Ascending aorta (tissue), 2 donors: Measurements from ENCODE around the gene NUDT7. TPM values are rescaled to one million over a fixed set of nuclear protein-coding genes. Genes with fewer than 3 reads are reported as not detected.

Experiments
- DNase-seq, 2 donors: peaks; one replicate each; pipeline ENCODE4 v3.0.0-alpha.2; 2019; ENCODE audit warnings: low spot score in 2 of 2
- H3K27ac ChIP-seq, 2 donors: fragments of 200-600 bp; sonication (generic); one replicate each; pipeline ENCODE4 v1.5.1; 2016 to 2017; ENCODE audit warnings: mild to moderate bottlenecking in 1 of 2
- H3K27me3 ChIP-seq: fragments of 200-600 bp; sonication (generic); one replicate; pipeline ENCODE4 v1.5.1; 2017
- H3K36me3 ChIP-seq, 2 donors: fragments of 200-600 bp; sonication (generic); one replicate each; pipeline ENCODE4 v1.5.1; 2016
- H3K4me1 ChIP-seq, 2 donors: fragments of 200-600 bp; sonication (generic); one replicate each; pipeline ENCODE4 v1.5.1; 2016 to 2017; ENCODE audit warnings: mild to moderate bottlenecking in 1 of 2
- H3K4me3 ChIP-seq, 2 donors: fragments of 200-600 bp; sonication (generic); one replicate each; pipeline ENCODE4 v1.5.1; 2016 to 2017; ENCODE audit warnings: mild to moderate bottlenecking in 1 of 2
- H3K9me3 ChIP-seq, 2 donors: fragments of 200-600 bp; sonication (generic); one replicate each; pipeline ENCODE4 v1.5.1; 2016
- intact Hi-C: fragments of 100-400 bp; cut with DNase I; formaldehyde crosslinking; loops from one replicate; pipeline ENCODE4 v1.15.1; 2023
- total RNA-seq: library from RNA; depleted of rRNA; stranded (reverse); fragments of >200 nt; gene quantifications from one replicate; pipeline ENCODE4 v1.1.0, GENCODE V29; 2016
- TF ChIP-seq, protein P1 (sequence below), 3 experiments: fragments of 200-600 bp in 2 of 3; fragments of 450-650 bp in 1 of 3; sonication (generic) in 2 of 3; IDR thresholded peaks; one replicate each; pipeline ENCODE4 v1.5.1; 2016 to 2019; ENCODE audit warnings: antibody characterized with exemption in 3 of 3, mild to moderate bottlenecking in 1 of 3, moderate library complexity in 1 of 3

Gene NUDT7
- total RNA-seq, 1 donor from 2014 or later: not detected

DNA sequence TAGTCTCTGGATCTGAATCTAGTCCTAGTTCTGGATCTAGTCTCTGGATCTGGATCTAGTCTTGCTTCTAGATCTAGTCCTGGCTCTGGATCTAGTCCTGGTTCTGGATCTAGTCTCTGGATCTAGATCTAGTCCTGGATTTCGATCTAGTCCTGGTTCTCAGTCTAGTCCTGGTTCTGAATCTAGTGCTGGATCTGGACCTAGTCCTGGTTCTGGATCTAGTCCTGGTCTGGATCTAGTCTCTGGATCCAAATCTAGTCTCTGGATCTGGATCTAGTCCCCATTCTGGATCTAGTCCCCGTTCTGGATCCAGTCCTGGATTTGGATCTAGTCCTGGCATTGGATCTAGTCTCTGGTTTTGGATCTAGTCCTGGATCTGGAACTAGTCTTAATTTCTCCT, 36.2 kb downstream of the NUDT7 start:
- no peak for DNase-seq
- intact Hi-C loops: no loop called here
- Histone ChIP-seq H3K27ac (no peak overlapping the region), H3K4me3 (no peak overlapping the region), H3K4me1 (no peaks in the 10 kb centered on the region), H3K27me3 (no peaks in the 10 kb centered on the region), H3K9me3 (no peaks in the 10 kb centered on the region), H3K36me3 (no peaks in the 10 kb centered on the region)
- TF ChIP-seq, protein P1, sequence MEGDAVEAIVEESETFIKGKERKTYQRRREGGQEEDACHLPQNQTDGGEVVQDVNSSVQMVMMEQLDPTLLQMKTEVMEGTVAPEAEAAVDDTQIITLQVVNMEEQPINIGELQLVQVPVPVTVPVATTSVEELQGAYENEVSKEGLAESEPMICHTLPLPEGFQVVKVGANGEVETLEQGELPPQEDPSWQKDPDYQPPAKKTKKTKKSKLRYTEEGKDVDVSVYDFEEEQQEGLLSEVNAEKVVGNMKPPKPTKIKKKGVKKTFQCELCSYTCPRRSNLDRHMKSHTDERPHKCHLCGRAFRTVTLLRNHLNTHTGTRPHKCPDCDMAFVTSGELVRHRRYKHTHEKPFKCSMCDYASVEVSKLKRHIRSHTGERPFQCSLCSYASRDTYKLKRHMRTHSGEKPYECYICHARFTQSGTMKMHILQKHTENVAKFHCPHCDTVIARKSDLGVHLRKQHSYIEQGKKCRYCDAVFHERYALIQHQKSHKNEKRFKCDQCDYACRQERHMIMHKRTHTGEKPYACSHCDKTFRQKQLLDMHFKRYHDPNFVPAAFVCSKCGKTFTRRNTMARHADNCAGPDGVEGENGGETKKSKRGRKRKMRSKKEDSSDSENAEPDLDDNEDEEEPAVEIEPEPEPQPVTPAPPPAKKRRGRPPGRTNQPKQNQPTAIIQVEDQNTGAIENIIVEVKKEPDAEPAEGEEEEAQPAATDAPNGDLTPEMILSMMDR (IDR thresholded peaks at IDR 0.05): no peak

DNA sequence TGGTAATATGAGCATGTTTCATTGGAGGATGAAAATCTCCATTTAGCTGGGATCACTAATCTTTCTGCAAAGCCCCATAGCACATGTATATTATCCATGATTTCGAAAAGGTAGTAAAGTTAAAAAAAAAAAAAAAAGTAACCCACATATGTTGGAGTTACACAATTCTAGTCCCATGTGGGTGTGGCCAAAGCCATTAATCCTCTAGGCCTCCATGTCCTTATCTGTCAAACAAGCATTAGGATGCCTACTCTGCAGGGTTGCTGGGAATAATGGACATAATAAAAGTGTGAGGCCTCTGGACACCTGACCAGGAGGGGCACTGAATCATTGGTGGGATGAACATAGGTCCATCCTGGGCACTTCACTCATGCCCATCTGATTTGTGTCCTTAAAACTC, 36.9 kb downstream of the NUDT7 start:
- intact Hi-C loops: no loop called here
- TF ChIP-seq, protein P1 (IDR thresholded peaks at IDR 0.05): no peak
- no peaks in the 10 kb centered on the region for H3K9me3 ChIP-seq
- no peaks in the 10 kb centered on the region for H3K36me3 ChIP-seq
- DNase-seq: no peak
- peaks cover 3 to 6% of the 10 kb centered on the region in 2 donors for H3K4me1 ChIP-seq
- H3K27ac ChIP-seq: no peak overlapping the region
- H3K27me3 ChIP-seq: no peaks in the 10 kb centered on the region
- H3K4me3 ChIP-seq: no peak overlapping the region

DNA sequence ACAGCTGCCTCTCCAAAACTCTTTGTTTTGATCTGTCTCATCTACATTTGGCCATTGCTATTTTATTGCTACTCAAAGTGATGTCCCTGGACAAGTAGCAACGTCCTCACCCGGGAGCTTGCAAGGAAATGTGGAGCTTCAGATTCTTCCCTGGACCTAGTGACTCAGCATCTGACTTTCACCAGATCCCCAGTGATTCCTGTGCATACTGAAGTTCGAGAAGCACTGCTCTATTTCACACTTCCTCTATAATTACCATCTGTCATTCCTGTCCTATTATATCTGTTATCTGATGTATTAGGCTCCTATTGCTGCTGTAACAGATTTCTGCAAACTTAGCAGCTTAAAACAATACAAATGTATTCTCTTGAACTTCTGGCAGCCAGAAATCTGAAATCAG, 37.5 kb downstream of the NUDT7 start:
- DNase-seq: no peak
- Histone ChIP-seq H3K27ac (no peak overlapping the region), H3K4me3 (no peak overlapping the region), H3K27me3 (no peaks in the 10 kb centered on the region), H3K9me3 (no peaks in the 10 kb centered on the region), H3K36me3 (no peaks in the 10 kb centered on the region), H3K4me1 (peaks cover 3 to 6% of the 10 kb centered on the region in 2 donors)
- intact Hi-C loops: no loop called here
- TF ChIP-seq, protein P1 (IDR thresholded peaks at IDR 0.05): no peak

DNA sequence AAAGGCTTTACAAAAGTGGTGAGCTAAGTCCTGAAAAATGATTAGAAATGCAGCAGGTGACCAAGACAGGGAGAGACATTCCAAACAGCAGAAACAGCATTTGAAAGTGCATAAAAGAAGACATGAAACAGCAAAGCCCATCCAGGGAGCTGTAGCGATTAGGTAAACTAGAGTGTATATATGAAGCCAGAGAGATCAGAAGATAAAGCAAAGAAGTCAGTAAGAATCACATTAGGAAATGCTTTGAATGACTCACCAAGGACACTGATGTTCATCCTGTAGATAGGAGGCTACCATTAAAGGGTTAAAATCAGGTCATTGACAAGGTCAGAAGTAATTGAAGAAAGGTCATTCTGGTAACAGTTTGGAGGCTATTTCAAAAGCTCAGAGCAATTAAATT, 38.5 kb downstream of the NUDT7 start:
- intact Hi-C loops: no loop called here
- H3K4me3 ChIP-seq: no peak overlapping the region
- no peaks in the 10 kb centered on the region for H3K36me3 ChIP-seq

DNA sequence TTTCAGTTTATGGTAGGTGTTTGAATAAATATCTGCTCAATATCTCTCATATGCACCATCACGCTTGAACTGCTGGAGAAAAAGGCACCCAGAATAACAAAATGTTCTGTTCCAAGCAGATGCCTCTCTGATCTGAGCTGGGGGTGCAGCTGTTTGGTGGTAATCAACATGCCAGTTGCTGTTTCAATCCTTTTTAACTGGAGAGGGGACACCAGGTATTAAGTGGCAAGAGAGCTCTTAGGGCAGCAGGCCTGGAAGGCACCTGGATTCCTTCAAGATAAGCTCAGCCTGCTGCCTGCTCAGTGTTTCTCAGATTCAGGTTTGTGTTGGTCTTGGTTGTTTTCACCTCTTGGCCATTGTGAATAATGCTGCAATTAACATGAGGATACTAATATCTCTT, 38.9 kb downstream of the NUDT7 start:
- DNase-seq: no peak
- Histone ChIP-seq H3K9me3 (no peaks in the 10 kb centered on the region), H3K27ac (no peak overlapping the region), H3K4me3 (no peak overlapping the region), H3K36me3 (no peaks in the 10 kb centered on the region), H3K4me1 (peaks cover 3 to 6% of the 10 kb centered on the region in 2 donors), H3K27me3 (no peaks in the 10 kb centered on the region)
- intact Hi-C loops: no loop called here
- TF ChIP-seq, protein P1 (IDR thresholded peaks at IDR 0.05): no peak

More for the DNA sequence above, 38.5 kb downstream of the NUDT7 start:
- DNase-seq: no peak
- H3K27ac ChIP-seq: no peak overlapping the region
- H3K4me1 ChIP-seq: peaks cover 3 to 6% of the 10 kb centered on the region in 2 donors
- no peaks in the 10 kb centered on the region for H3K27me3 ChIP-seq
- no peaks in the 10 kb centered on the region for H3K9me3 ChIP-seq
- TF ChIP-seq, protein P1 (IDR thresholded peaks at IDR 0.05): no peak

DNA sequence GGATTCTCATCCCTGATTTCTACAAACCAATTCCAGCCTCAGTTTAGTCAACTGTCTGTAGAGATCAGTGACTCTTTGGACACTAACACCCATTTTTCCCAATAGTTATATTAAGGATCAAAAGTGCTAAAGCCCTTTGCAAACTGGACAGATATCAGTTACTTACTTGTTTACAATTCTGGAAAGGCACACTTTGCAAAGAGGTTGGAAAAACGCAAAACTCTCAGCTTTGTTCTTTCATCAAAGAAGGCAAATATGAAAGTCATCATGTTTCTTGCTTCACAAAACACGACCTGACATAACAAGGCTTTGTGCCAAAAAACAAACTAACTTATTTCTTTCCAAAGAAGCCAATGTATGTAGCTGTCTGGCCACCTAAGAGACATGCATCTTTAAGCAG, 39.9 kb downstream of the NUDT7 start:
- H3K27me3 ChIP-seq: no peaks in the 10 kb centered on the region
- no peak overlapping the region for H3K4me3 ChIP-seq
- peaks cover 3 to 6% of the 10 kb centered on the region in 2 donors for H3K4me1 ChIP-seq
- H3K36me3 ChIP-seq: no peaks in the 10 kb centered on the region
- TF ChIP-seq, protein P1 (IDR thresholded peaks at IDR 0.05): no peak
- no peaks in the 10 kb centered on the region for H3K9me3 ChIP-seq
- intact Hi-C loops: no loop called here
- no peak for DNase-seq
- H3K27ac ChIP-seq: no peak overlapping the region
